Keratinocyte (primary cell): Measurements from ENCODE around the gene SLC9A8.

Source experiments
- EZH2 ChIP-seq: IDR thresholded peaks from one replicate; pipeline ENCODE4 v1.6.1; 2012; ENCODE audit warnings: inconsistent platforms, mild to moderate bottlenecking, low read length, moderate library complexity
- TF ChIP-seq, protein P1 (sequence below), 3 experiments: IDR thresholded peaks in 1 of 3; conservative IDR thresholded peaks in 1 of 3; optimal IDR thresholded peaks in 1 of 3; 2 replicates in 2 of 3; 3 replicates in 1 of 3; pipeline versions ENCODE3 to v1.5.1; 2011; ENCODE audit warnings: low read length in 3 of 3, mild to moderate bottlenecking in 3 of 3, moderate library complexity in 2 of 3, control low read depth in 1 of 3, inconsistent platforms in 1 of 3; ENCODE audit not compliant: insufficient read depth in 2 of 3; ENCODE audit errors: extremely low read depth in 1 of 3

DNA sequence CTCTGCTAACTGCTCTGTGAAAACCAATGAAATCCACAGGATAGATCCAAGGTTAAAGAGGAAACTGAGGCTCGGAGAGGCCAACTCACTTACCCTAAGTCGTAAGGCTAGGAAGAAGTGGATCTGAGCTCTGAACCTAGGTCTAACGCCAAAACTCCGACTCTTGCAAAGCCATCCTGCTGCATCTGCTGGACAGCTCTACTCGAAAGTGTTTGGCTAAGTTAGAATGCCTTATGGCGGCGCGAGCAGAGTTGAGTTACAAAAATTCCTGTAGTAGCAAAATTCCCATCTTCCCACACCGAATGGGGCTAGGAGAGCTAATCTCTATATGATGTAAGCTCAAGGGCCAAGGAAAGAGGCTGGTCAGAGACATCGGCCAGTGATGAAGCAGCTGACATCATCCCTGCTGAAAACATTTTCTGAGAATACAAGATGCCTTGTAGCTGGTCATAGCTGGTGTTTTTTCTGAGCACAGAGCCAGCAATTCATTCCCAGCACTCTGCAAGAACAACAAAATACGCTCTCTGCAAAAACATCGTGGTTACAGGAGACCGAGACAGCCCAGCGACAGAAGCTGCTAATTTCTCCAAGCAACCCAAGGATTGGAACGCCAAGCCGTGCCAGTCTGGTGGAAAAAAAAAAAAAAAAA, 100.9 kb downstream of the SLC9A8 start:
- TF ChIP-seq, protein P1, sequence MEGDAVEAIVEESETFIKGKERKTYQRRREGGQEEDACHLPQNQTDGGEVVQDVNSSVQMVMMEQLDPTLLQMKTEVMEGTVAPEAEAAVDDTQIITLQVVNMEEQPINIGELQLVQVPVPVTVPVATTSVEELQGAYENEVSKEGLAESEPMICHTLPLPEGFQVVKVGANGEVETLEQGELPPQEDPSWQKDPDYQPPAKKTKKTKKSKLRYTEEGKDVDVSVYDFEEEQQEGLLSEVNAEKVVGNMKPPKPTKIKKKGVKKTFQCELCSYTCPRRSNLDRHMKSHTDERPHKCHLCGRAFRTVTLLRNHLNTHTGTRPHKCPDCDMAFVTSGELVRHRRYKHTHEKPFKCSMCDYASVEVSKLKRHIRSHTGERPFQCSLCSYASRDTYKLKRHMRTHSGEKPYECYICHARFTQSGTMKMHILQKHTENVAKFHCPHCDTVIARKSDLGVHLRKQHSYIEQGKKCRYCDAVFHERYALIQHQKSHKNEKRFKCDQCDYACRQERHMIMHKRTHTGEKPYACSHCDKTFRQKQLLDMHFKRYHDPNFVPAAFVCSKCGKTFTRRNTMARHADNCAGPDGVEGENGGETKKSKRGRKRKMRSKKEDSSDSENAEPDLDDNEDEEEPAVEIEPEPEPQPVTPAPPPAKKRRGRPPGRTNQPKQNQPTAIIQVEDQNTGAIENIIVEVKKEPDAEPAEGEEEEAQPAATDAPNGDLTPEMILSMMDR (optimal IDR thresholded peaks at IDR 0.05 in 1 of 3, IDR thresholded peaks at IDR 0.05 in 1 of 3, conservative IDR thresholded peaks at IDR 0.05 in 1 of 3; ENCODE audit: extremely low read depth in 1 of 3, insufficient read depth in 2 of 3, low read length in 3 of 3): no peak
- no peak for TF ChIP-seq EZH2
